ENCODE measurements around the gene SEPTIN11.
"Not testable (repeated sequence)": the region's sequence is repeated elsewhere in the genome, so short reads cannot be mapped to it uniquely, and the experiment has no call there.

The SEPTIN11 gene

DNA sequence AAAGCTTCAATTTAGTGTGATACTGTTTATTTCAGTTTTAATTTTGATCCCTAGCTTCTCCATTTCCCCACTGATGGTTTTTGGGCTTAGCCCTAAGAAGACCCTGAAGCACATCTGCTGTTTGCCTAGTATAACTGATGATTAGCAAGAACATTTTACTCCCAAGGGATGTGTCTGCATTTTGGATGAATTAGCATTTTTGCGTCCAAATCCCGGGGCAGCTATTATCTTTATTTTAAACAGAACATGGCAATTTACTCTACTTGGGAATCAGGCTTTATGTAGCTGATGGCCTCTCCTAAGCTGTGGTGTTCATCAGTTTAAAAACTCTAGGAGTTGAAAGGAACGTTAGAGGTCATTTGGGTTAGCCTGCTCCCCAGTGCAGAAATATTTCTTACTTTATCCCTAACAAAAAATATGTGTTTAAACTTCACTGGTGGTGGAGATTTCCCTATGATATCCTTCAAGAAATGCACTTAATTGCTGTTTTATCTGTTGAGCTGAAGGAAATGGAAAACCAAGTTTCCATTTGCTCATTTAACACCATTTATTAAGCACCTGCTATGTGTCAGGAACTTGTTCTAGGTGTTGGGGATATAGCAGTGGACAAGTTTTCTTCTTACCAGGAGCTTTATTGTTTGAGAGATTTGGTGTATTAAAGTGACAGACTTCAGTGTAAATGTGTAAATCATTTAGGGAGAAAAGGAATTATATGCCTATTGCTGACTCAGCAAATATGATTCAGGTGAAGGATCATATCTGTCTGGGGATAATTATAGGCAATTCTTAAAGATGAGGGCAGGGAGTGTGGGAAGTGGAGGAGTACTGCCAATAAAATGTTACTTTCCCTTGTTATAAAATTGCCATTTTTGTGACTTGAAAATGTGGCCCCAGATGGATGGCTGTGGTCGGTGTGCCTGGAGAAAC lies 3.4 kb downstream of the SEPTIN11 start:
- no peak for ATAC-seq

DNA sequence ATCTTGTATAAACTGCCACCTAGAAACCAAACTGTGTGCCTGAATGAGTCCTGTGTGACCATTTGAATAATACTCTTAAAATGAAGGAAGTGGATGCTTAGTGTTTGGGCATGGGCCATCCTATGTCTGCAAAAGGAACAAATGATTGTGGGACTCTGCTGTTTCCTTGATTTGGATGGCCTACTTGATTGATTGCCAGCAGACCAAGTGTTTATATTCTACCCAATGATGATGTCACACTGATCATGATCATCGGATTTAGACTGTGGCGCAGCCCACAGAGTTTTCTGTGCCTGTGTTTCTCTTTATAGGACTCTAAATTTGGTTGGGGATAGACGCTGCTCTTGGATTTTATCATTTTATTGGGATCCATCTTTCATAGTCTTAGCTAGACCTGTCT lies 4.4 kb downstream of the SEPTIN11 start:
- ATAC-seq, result no peak

DNA sequence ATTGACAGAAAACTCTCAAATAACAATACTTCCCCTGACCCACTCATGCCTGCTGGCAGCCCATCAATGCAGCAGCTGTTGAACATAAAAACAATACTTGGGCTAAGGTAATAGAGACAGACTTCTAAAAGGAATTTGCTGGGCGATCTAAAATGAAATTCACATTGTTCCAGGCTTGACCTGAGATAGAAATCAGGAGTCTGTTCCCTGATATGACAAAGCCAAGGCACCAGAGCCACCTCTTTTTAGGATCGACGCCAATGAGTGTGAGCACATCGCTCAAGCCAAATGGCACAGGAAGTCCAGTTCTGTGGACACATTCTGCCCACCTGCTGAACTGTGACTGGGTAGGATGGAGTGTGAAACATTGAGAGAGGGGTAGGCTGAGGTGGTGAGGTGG lies 4.9 kb downstream of the SEPTIN11 start:
- no peak for ATAC-seq

DNA sequence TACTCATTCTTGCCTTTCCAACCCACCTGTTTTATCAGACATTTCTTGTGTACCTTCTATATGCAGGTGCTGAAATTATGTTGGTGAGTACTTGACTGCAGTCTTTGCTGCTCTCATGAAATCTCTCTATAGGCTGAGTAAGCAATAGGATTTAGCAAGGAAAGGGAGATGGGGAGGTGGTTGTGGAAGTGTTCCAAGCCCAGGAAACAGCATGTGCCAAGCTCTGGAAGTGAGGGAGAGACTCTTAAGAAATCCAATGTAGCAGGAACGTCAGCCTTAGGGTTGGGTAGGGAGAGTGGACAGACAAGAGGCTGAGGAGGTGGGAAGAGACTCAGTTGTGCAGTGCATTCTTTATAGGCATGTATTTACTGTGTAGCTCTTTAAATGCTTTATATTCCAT lies 5.6 kb downstream of the SEPTIN11 start:
- no peak for ATAC-seq

DNA sequence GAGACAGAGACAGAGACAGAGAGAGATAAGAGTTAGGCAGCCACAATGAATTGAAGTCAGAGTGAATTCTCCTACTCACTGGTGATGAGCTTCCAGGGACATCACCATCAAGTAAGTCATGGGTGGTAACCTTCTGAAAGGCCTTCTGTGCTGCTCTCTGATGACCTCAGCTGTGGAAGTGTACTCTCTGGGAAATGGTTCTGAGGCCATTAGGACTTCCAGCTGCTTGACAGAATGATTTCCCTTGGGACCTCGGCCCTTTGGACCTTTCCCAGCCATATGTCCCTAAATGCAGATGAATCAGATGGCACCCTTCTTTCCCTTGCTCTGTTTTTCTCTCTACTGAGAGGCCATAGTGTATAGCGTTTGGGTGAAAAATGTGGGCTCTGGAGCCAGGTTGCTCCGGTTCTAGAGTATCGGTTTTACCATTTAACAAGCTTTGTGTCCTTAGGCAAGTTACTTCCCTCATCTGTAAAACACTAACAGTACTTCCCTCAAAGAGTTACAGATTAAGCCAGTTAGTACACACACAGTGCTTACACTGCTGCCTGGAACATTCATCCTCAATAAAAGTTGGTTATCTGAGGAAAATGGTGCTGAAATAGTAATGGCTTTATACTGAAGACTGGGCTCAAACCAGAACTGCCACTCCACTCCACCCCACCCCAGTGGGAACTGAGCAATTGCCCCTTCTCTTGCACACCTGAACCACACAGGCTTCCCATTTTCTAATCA lies 7.6 kb downstream of the SEPTIN11 start:
- no peak for ATAC-seq

DNA sequence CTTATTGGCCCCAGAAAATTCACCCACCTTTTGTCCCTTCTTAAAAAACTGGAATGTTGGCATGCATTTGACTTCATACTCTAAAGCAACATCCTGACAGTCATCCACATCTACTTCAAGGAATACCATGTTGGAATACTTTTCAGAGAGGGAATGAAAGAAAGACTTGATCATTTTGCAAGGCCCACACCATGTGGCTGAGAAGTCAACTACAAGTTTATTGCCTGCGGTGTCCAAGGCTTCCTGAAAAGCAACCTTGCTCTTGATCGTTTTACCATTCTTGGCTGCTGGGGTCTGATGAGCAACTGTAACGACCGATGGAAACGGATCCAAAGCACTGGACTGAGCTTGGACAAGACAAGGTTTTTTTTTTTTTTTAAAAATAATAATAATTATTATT lies 9.3 kb downstream of the SEPTIN11 start:
- no peak for ATAC-seq

DNA sequence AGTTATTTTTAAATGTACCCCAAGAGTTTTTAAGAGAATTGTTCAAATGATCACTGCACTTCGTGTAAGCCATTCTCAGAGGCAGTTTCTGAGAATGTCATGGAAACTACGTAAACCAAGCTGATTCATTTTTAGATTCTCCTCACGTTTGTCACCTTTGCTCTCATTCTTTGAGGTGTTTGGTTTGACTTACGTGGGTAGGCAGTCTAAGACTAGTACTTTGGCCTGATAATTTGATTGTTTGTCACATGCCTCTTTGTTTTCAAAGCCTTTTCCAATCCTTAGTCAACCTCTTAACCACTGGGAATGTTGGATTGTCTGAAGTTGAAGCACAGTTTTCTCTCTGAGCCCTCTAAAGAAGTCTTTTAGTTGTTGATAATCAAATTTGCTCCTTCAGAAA lies 10.5 kb downstream of the SEPTIN11 start:
- ATAC-seq, result peak; percentile 93 to 97

DNA sequence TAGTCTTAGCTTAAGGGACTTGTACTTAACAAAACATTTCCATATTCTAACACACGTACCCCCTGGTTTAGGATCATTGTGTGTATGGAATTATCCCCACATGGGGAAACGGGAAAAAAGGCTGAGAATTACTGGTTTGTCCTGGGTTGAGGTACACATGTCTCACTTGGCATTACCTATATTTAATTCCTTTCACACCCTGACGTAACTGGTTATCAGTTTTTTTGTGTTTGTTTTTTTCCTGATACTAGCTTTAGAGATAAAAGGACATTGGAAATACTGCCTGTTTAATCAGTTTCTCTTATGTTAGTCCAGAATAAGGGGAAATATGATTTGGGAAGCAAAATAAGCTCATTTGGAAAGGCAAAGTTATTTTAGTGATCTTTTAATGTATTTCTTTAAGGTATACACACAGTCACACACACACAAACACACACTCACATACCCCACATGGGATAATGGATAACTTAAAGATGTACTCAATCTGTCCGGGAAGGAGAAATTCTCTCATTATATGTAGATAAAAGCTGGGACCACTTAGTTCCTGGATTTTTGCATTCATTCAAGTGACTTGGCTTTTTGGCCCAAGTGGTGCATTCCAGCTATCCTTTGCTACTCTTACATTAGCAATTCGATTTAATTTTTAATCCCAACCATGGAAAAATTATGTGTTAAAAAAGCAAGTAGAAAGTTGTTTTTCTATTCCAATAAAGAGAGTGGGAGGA lies 13.0 kb downstream of the SEPTIN11 start:
- ATAC-seq, result no peak

DNA sequence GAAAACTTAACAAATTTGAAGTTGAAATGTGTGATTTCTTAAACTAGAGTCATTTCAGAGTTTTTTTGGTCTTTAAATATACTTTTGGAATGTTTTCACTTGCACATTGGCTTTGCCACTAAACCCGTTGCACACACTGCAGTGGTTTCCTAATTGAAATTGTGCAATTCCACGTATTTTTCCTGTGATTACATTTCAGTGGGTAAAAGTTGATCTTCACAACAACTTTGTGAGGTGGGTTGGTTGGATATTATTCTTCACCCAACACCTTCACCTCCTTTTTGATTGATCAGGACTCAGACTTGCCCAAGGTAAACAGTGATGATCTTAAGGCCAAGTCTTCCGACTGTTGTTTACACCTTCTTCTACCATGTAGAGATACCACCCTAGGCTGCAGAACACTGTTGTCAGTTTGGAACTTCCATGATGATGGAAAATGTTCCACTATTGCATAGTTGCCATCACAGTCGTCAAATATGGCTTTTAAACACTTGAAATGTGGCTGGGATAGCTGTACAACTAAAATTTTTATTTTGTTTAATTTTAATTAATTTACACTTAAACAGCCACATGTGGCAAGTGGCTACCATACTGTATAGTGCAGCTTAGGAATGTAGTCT lies 13.7 kb downstream of the SEPTIN11 start:
- no peak for ATAC-seq

DNA sequence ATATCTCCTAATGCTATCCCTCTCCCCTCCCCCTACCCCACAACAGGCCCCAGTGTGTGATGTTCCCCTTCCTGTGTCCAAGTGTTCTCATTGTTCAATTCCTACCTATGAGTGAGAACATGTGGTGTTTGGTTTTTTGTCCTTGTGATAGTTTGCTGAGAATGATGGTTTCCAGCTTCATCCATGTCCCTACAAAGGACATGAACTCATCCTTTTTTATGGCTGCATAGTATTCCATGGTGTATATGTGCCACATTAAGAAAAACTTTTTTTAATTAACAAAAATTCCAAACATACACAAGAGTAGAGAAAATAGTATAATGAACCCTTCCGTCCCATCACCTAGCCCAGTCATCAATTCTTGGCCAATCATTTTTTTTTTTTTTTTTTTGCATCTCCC lies 14.4 kb downstream of the SEPTIN11 start:
- not testable (repeated sequence) for ATAC-seq

DNA sequence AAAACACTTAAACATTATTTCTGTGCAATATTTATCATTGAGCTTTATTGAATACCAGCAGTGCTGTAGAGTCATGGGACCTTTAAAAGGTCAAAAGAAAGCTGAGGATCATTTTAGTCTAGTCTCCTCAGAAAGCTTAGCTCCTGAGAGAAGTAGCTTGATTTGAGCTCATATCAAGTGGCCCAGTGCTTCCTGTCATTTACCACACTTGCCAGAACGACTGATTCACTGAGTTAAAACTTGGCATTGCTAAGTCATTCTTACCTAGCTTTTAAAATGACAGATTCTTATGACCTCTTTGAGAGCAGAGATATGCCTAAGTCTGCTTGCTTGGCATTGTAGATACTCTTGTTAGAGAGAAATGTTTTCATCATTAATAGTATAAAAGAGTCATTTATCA lies 15.2 kb downstream of the SEPTIN11 start:
- peak; percentile 29 to 33 for ATAC-seq

DNA sequence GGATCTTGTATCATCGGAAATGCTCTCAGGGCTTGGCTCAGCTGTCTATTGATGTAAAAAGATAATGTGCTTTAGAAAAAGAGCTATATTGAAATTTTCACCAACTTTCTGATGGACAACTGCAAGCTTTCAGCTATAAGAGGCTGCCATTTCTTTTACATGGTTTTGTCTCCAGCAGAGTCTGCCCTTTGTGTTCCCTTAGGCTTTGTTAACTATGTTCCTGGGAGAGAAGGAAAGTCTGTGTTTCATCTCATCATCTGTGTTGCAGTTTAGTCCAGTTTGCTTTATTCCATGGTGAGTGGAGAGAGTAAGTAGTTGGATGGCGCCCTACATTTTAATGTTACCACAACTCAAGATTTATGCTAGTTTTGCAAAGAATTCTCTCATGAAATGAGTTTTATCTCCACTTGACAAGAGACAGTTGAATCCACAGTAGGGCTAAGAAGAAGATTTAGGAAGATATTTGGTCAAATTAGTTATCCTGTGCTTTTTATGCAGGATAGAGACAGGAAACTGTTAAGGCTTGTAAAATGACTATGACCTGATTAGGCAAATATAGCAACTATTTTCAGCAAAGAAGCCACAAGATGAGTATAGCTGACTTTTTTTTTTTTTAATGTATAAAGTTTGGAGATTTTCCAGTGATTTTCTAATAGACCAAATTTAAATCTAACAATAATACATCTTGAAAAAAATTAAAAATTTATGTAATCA lies 16.5 kb downstream of the SEPTIN11 start:
- no peak for ATAC-seq

DNA sequence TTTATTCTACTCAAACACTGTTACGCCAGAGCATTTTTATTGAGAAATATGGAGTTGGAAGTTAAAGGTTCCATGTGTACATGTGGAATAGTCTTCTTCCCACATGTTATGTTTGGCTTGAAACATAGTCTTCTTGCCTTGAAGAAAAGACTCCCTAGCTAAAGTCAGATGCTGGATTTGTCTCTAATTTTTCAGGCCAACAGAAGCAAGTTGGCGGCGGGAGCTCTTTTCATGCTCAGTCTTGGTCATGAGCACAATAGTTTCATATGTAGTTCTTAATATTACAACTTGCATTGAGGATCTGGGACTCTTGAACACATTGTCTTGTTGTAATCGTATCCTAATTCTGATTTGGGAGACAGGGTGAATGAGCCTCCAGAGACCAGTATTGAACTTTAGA lies 19.4 kb downstream of the SEPTIN11 start:
- ATAC-seq, result no peak

DNA sequence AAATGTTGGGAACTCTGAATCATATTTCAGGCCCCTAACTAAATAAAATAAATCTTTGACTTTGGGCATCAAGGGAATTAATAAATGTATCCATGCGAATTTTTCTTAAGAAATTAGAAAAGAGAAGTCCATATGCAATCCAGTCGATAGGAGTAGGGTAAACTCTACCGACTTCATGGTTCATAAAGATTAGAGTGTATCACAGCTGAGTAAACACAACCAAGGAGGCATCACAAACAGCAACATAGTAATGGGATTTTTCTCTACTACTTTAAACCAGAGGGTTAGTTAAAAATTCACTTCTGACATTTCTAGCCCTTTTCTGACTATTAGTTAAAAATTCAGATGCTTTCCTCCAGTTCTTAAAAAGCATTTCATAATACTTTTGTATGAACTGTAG lies 19.9 kb downstream of the SEPTIN11 start:
- no peak for ATAC-seq

DNA sequence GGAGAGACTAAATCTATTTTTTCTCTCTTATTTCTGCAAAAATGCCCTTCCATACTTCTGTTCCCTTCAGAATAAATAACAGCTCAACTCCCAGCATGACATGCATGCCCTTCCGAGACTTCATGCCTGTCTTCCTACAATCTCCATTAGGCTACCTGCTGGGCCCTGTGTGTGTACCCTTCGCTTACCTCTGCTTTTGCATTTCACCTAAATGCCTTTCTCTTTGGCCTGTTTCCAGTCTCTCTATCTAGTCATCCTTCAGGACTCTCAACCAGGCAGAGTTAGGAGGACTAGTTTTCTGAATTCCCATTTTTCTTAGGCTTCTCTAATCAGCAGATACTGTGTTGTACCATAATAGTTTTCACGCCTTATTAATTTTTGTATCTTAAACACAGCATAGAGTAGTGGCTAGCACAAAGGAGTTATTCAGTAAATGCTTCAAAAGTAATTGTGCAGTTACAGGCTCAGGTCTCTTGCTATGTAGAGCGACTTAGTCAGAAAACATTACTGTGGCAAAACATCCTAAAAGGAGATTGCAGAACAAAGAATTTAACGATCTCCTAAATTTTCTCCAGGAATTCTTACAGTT lies 20.5 kb downstream of the SEPTIN11 start:
- no peak for ATAC-seq

DNA sequence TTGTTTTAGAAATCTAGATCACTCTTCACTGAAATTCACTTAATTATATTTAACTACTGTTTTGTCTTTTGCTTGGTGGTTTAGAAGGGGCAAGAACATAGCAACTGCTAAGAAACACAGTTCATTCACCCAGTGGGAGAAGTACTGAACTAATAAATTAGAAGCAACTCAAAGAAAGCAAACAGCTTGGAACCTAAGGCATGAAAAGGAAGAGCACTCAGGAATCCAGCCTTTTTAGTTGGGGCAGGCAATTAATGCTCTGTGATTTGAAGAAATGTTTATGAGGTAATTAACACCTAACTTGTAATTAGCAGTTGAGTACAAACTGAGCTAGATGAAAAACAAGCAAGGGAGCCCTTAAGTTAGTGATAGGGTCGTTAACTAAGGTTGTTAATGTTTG lies 22.8 kb downstream of the SEPTIN11 start:
- no peak for ATAC-seq

DNA sequence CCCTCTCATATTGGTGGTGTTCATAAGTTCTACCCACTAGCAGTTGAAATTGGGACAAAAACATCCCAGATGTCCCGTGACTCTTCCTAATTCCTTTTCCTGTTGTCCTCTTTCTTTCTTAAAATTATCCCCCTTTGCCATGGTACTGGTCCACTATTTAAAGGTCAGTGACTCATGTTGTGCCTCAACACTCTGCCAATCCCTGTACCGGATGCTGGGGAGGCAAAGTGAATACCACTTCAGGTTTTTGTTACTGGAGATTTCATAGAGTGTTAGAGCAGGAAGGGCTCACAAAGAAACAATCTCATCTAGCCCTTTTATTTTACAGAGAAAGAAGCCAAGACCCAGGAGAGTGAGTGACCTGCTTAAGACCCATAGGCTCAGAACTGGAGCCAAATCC lies 24.6 kb downstream of the SEPTIN11 start:
- no peak for ATAC-seq

DNA sequence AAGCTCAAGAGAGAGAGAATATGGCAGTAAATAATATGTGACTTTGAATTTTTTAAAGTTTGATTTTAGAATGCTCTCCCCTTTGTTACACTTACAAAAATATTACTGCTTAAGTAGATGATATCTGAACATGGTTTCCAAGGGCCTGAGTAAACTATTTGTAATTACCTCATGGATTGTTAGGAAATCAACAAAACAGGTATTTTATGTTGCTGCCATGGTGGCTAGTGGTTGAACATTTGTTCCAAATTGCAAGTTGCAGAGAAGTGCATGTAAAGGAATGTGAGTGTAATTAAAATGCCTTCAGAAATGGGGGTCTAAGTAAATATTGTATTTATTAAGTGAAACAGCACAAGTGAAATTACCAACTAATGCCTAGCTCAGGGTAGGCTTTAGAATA lies 27.6 kb downstream of the SEPTIN11 start:
- ATAC-seq, result no peak

DNA sequence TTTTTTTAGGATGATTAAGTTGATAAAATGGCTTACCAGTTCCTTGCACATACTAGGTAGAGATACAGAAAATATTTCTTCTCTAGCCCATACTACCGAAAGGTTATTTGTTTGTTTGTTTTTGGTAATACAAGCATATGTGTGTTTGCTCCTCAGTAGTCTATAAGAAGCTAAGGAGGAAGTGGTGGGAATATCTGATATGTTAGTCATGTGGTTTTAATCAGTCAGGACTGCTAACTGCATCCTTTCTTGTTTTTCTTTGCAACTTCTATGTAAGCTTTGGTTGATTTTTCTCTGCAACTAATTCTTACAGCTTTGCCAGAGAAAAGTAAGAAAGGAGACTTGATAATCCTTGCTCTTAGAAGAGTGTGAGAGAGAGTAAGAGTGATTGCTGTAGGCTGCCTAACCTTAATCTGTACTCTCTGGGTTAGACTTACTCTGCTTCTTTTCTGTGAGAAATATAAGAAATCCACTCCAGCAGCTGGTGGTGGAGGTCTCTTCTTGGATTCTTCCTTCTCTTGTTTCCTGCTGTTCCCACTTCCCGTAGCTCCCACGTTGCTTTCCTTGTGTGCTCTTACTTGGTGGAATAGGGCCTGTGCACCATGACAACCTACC lies 28.3 kb downstream of the SEPTIN11 start:
- no peak for ATAC-seq

DNA sequence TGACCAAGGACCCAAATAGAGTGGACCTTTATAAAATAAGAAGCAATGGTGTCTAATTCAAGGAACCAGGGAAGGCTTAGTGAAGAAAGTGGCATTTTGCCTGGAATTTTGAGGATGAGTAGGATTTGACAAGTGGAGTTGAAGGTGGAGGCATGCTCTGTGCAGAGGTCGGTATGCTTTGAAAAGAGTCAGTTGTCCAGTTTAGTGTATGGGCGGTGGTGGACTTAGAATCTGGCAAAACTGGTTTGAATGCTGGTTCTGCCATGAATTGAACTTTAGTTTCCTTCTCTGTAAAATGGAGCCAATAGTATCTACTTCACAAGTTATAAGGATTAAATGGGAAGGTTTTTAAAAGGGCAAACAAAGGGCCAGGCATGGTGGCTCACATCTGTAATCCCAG lies 29.7 kb downstream of the SEPTIN11 start:
- ATAC-seq, result no peak

DNA sequence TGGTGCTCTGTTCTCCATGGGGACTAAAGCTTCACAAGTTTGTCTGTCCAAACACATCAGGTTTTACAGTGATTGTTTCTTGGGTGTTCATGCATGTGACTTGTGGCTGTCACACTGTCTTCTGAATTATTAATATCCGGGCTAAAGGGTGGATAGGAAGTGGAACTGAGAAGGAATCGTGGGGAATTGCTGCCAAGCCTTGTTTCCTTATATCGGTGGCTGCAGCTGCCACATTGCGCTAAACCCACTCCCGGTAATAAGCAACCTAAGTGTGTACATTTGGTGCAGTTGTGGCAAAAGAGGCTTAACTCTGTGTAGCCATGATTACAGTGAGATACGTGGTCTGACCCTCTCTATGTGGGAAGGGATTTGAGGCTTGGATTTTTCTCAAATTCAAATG lies 30.7 kb downstream of the SEPTIN11 start:
- ATAC-seq, result no peak

All from activated CD4-positive, CD25-positive, alpha-beta regulatory T cell treated with anti-CD3 and anti-CD28 coated beads, Interleukin-2, amount 50 U/mL, for 24 hours (primary cell).